Vagina (tissue), 2 donors: ENCODE measurements around the gene NTM.

Experiments used
- POLR2A ChIP-seq, 2 donors: fragments of 450-650 bp; IDR thresholded peaks; one replicate each; pipeline ENCODE4 v1.6.1; 2017; ENCODE audit warnings: antibody characterized with exemption in 2 of 2, mild to moderate bottlenecking in 2 of 2, moderate library complexity in 2 of 2
- TF ChIP-seq, protein P1 (sequence below), 3 experiments: fragments of 450-650 bp in 2 of 3; fragments of 200-600 bp in 1 of 3; sonication (generic) in 1 of 3; IDR thresholded peaks; one replicate each; pipeline ENCODE4 v1.5.1; 2017 to 2019; ENCODE audit warnings: antibody characterized with exemption in 3 of 3, mild to moderate bottlenecking in 2 of 3, moderate library complexity in 2 of 3

DNA sequence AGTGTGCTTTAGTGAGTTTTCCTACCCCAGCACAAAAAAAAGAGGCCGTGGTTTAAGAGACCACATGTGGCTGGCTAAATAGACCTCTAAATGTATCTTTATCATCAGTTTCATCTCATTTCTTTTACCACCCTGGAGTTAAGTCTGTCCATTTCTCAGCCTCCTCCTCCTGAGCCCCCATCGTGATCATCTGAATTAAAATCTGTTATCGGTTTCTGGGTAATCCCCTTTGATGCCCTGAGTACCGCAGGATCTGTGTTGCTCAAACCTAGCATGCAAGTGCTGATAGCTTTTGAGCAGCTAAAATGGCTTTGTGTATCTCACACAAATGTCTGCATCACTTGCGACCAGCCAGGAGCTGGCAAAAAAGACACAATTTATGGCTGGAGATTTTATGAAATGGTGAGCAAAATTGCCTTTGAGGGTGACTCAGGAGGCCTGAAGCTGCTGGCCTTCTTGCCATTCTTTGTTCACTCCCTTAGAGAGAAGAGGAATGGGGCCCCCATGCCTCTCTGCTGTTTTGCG is 236.5 kb downstream of the NTM start:
- TF ChIP-seq, protein P1, sequence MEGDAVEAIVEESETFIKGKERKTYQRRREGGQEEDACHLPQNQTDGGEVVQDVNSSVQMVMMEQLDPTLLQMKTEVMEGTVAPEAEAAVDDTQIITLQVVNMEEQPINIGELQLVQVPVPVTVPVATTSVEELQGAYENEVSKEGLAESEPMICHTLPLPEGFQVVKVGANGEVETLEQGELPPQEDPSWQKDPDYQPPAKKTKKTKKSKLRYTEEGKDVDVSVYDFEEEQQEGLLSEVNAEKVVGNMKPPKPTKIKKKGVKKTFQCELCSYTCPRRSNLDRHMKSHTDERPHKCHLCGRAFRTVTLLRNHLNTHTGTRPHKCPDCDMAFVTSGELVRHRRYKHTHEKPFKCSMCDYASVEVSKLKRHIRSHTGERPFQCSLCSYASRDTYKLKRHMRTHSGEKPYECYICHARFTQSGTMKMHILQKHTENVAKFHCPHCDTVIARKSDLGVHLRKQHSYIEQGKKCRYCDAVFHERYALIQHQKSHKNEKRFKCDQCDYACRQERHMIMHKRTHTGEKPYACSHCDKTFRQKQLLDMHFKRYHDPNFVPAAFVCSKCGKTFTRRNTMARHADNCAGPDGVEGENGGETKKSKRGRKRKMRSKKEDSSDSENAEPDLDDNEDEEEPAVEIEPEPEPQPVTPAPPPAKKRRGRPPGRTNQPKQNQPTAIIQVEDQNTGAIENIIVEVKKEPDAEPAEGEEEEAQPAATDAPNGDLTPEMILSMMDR (IDR thresholded peaks at IDR 0.05), result no peak
- no peak for TF ChIP-seq POLR2A (IDR thresholded peaks at IDR 0.05)
